OCI-LY3 (cell line): ENCODE results near the gene PNCK.

Experiments used
- EZH2phosphoT487 ChIP-seq: fragments of 200-600 bp; shearing (Covaris generic); IDR thresholded peaks from 2 replicates; pipeline ENCODE4 v1.6.1; 2018; ENCODE audit warnings: antibody characterized with exemption, mixed run types, low read depth
- TF ChIP-seq, protein P1 (sequence below): fragments of 200-600, 300-600 bp; sonication (generic); IDR thresholded peaks from 2 replicates; pipeline ENCODE4 v1.5.1; 2014; ENCODE audit warnings: antibody characterized with exemption, low read length, low read depth

DNA sequence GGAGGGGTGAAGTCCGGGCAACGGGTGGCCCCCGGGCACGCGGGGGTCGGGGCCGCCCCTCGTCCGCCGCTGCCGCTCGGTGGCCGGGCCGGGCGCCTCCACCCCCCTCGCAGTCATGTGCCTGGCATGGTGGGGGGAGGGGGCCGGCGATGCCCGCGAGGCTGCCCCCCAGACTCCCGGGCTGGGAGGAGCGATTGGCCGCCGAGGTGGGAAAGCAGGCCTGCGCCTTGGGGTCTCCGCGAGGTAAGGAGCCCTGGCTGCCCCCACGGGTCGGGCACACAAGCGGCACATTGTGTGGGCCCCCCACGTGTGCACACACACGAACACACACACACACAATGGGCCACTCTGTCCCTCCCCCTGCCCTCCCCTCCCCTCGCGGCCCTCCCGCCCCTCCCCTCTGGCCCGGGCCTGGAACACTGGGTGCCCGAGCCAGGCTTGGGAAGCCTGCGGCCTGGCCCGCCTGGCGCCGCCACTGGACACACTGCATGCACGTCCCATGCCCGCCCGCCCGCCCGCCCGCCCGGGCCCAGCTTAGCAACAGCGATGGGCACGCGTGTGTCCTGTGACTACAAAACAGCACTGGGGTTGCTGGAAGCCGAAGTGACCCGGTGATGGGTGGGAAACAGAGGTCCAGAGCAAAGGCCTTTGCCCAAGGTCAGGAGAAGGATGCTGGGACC lies 15.4 kb upstream of the PNCK start:
- TF ChIP-seq, protein P1, sequence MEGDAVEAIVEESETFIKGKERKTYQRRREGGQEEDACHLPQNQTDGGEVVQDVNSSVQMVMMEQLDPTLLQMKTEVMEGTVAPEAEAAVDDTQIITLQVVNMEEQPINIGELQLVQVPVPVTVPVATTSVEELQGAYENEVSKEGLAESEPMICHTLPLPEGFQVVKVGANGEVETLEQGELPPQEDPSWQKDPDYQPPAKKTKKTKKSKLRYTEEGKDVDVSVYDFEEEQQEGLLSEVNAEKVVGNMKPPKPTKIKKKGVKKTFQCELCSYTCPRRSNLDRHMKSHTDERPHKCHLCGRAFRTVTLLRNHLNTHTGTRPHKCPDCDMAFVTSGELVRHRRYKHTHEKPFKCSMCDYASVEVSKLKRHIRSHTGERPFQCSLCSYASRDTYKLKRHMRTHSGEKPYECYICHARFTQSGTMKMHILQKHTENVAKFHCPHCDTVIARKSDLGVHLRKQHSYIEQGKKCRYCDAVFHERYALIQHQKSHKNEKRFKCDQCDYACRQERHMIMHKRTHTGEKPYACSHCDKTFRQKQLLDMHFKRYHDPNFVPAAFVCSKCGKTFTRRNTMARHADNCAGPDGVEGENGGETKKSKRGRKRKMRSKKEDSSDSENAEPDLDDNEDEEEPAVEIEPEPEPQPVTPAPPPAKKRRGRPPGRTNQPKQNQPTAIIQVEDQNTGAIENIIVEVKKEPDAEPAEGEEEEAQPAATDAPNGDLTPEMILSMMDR = no peak
- no peak for TF ChIP-seq EZH2phosphoT487
